22Rv1 (cell line): ENCODE data around the gene TMED5.

Experiments
- ZFX ChIP-seq: fragments of 450-650 bp; IDR thresholded peaks from 2 replicates; pipeline ENCODE4 v1.6.1; 2017; ENCODE audit warnings: antibody characterized with exemption, borderline replicate concordance
- TF ChIP-seq, protein P1 (sequence below): fragments of 450-650 bp; IDR thresholded peaks from 2 replicates; pipeline ENCODE4 v1.5.1; 2017; ENCODE audit warnings: mild to moderate bottlenecking

GRCh38 chr1:93196591-93196990 is 16.4 kb upstream of the TMED5 start:
- TF ChIP-seq, protein P1, sequence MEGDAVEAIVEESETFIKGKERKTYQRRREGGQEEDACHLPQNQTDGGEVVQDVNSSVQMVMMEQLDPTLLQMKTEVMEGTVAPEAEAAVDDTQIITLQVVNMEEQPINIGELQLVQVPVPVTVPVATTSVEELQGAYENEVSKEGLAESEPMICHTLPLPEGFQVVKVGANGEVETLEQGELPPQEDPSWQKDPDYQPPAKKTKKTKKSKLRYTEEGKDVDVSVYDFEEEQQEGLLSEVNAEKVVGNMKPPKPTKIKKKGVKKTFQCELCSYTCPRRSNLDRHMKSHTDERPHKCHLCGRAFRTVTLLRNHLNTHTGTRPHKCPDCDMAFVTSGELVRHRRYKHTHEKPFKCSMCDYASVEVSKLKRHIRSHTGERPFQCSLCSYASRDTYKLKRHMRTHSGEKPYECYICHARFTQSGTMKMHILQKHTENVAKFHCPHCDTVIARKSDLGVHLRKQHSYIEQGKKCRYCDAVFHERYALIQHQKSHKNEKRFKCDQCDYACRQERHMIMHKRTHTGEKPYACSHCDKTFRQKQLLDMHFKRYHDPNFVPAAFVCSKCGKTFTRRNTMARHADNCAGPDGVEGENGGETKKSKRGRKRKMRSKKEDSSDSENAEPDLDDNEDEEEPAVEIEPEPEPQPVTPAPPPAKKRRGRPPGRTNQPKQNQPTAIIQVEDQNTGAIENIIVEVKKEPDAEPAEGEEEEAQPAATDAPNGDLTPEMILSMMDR = no peak
- no peak for TF ChIP-seq ZFX
